GM23248 (cell line): Measurements from ENCODE around the gene ERGIC2.

Experiments used
- EZH2 ChIP-seq: fragments of 200-600 bp; sonication (generic); IDR thresholded peaks from 2 replicates; pipeline ENCODE4 v1.6.1; 2018; ENCODE audit warnings: antibody characterized with exemption, mild to moderate bottlenecking; ENCODE audit not compliant: insufficient read depth, poor library complexity, severe bottlenecking
- EZH2phosphoT487 ChIP-seq: fragments of 200-600 bp; sonication (generic); IDR thresholded peaks from 2 replicates; pipeline ENCODE4 v1.6.1; 2018; ENCODE audit warnings: antibody characterized with exemption, moderate library complexity, mild to moderate bottlenecking, low read depth; ENCODE audit not compliant: insufficient read depth

- TF ChIP-seq EZH2 (no peak), EZH2phosphoT487 (no peak)
Observed at GRCh38 chr12:29389295-29389919, 8.4 kb upstream of the ERGIC2 start.
